NCI-H226 (cell line): Measurements from ENCODE around the gene CTNND2.

ENCODE experiments used
- DNase-seq: peaks from one replicate; pipeline ENCODE4 v3.0.0-alpha.2; 2015

The CTNND2 gene

DNA sequence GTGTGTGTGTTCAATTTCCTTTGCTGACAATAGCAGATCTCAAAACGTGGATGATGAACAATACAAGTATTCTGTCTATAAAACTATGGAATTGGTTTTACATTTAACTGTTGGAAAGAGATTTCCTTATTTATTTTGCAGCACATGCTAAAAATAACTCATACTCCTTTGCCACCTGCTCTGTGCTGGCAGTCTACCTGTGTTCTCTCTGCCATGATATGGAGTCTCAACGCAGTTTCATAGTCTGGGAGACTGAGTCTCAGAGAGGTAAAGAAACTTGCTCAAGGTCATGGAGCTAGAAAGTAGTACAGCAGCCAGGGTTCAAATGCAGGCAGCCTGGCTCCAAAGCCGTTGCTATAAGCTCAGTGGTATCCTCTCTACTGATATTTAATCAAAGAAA, 677.2 kb downstream of the CTNND2 start:
- DNase-seq = no peak

GRCh38 chr5:11224436-11225187, 679.6 kb downstream of the CTNND2 start:
- no peak for DNase-seq

DNA sequence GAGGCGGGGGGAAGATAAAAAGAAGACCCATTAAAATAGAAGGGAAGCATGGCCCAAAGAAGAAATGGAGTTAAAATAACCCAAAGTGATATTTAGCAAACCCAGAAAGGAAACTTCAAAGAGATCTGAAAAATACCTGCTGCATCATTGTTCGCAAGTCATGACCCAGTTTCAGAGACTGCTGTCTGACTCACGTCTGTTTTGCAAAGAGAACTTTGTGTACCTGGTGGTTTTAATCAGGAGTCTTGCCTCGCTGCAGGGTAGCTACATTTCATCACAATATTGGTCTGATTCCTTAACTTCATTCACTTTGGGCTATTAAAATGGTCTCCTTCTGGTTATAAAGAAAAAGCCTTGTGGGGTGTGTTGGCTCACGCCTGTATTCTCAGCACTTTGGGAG, 682.1 kb downstream of the CTNND2 start:
- no peak for DNase-seq

DNA sequence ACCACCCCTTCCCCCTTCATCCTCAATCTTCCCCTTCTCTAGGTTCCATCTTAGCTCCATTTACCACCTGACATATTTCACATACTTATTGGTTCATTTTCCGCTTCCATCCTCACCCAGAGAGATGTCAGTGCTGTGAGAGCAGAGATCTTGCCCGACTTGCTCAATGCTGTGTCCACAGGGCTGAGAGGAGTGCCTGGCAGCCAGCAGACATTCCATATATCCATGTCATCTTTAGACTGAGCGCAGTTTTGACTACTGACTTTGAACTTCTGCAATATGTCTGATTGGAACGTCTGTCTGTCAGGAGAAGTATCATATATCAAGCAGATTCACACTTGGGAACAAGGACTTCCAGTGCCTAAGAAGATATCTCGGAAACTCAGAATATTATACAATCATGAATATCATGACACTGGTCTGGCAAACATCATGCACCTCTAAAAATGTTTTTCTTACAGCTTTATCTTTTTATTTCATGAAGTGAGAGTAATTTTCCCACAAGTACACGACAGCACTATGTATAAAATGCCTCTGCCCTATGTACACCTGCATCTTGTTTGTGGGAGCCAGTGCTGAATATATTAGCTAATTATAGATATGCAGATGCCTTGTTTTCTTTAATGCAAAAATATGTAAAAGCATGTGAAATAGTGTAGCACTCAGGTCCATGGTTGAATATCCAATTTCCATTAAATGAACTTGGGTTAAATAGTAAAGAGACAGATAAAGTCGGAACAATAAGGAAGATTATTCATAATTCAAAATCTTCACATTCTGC, 689.2 kb downstream of the CTNND2 start:
- DNase-seq = no peak

DNA sequence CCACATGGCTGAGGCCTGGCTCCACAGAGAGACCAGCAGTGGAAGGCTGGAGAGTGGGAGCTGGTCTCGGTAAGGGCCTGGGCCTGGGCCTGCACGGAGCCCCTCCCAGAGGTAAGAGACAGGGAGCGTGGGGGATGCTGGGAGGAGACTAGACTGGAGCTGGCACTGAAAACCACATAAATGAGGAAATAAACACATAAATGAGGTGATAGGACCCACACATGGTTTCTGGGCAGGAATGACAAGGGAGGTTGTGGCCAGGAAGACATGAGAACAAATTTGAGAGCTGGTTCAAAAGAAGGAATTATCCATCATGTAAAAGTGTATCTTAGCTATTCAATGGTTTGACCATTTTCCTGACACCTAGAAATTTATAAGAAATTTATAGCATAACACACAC, 691.5 kb downstream of the CTNND2 start:
- DNase-seq = no peak

DNA sequence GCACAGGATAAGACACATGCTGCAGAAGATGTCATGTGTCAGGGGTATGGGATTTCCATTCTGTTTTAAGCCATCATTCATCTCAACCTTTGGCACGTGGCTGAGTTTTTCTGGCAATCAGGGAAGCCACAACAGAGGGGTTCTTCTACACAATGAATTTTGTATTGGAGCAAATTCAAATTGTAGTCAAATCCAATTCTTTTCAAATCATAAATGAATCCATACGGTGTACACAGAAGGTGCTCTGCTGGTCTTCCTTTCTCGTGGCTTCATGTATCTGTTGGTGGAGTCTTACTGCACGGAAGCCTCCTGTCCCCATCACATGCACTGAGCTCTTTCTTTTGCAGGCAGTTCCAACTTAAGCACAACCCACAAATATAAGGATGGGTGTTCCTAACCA, 706.5 kb downstream of the CTNND2 start:
- no peak for DNase-seq

- no peak for DNase-seq
Observed at GRCh38 chr5:11191673-11192072, 712.6 kb downstream of the CTNND2 start.

- no peak for DNase-seq
Observed at GRCh38 chr5:11182441-11183080, 721.7 kb downstream of the CTNND2 start.

DNA sequence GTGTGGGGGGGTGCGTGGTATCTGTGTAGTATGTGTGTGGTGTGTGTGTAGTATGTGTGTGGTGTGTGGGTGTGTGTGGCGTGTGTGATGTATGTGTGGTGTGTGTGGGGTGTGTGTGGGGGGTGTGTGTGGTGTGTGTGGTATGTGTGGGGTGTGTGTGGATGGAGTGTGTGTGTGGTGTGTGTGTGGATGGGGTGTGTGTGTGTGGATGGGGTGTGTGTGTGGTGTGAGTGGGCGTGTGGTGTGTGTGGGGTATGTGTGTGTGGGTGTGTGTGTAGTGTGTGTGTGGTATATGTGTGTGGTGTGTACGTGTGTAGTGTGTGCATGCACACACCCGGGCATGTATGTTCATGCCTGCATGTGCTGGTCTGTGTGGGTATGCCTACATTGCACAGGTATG, 722.3 kb downstream of the CTNND2 start:
- no peak for DNase-seq

DNA sequence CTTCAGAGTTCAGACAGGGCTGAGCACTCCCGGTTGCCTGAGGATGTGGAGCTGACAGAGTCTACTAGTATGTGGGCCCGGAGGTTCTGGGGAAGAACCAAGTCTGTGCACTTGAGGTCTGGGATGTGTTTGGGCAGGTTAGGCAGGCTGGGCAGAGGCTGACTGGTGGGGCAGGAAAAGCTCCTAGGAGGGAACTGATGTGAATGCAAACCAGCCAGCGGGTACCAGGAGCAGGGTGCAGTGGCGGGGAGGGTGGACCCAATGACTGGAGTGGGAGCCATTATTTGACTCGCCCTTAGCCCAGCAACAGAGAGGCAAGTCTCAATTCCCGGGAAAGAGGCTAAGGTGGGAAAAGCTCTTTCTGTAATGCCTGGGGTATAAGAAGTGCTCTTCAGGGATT, 723.4 kb downstream of the CTNND2 start:
- DNase-seq = no peak

DNA sequence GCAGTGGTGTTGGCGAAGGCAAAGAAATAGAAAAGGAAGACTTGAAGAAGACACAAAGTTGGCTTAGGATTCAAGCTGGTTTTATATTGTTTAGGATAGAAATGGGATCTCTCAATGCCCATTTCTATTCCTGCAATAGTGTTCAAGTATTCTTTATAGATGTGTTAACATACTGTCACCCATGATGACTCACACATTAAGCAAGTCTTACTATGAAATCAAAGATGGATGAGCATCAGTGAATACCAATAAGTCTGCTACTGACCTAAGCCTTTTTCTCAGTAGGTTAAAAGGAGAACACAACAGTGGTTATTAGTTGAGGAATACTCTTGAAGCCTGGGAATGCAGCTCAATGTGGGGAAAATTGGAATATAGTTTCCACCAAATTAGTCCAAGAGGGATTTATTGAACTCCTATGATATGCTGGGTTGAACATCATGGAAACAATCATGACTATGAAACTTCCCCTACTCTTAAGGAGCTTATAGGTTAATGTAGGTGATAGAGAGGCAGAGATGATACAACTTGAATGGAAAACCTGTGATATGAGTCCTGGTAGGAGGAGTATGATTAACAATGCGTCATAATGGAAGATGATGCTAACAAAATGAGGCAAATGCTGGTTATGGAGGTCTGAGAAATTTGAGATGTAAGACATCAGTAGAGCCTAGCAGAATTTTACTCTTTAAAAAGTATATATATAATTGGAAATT, 726.1 kb downstream of the CTNND2 start:
- no peak for DNase-seq

DNA sequence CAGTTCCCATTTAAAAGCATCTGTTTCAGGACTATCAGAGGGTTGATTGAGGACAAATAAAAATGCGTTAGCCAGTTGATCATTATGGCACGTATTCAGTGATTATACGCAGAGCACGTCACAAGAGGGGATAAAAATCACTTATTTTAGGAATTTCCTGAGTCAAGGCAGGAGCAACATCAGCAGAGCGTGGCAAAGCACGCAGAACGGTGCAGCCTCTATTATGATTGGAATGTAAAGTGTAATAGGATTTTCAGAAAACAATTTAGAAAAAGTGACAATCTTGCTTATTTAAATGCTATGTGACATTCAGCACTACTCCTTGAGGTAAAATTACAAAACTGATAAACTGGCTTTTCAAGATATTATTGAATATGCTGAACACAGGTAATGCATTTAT, 729.7 kb downstream of the CTNND2 start:
- DNase-seq = no peak

DNA sequence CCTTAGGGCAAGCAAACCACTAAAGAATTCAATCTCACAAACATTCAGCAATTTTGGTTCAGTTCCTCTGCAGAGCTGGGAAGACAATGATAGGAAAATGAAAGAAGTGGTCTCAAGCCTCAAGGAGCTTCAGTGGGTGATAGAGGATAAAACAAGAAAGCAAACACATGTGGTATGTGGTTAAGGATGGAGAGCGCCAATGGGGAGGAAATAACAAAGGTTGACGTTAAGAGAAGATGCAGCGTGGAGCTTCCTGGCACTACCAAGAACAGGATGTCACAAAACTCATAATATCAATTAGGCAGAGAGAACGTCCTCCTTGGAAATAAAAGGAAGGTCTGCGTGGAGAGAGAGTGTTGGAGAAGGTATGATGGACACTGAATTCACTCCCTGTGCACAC, 731.8 kb downstream of the CTNND2 start:
- no peak for DNase-seq

DNA sequence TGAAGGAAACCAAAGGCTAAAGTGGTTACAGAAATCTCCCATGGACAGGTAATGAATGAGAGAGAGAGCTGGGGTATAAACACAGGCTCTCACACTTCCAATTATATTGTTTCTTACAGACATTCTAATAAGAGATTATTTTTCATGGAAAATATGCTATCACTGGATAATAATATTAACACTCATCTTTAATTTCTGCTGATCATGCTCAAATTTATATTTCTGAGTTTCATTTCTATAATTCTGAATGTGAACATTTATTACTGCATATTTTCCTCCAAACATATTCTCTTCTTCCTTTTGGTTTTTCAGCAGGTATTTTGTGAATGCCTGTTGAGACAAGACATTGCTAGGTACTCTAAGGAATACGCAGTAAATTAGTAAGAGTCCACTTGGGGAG, 733.0 kb downstream of the CTNND2 start:
- DNase-seq = no peak

- DNase-seq = no peak
Observed at GRCh38 chr5:11166923-11167322, 737.3 kb downstream of the CTNND2 start.

DNA sequence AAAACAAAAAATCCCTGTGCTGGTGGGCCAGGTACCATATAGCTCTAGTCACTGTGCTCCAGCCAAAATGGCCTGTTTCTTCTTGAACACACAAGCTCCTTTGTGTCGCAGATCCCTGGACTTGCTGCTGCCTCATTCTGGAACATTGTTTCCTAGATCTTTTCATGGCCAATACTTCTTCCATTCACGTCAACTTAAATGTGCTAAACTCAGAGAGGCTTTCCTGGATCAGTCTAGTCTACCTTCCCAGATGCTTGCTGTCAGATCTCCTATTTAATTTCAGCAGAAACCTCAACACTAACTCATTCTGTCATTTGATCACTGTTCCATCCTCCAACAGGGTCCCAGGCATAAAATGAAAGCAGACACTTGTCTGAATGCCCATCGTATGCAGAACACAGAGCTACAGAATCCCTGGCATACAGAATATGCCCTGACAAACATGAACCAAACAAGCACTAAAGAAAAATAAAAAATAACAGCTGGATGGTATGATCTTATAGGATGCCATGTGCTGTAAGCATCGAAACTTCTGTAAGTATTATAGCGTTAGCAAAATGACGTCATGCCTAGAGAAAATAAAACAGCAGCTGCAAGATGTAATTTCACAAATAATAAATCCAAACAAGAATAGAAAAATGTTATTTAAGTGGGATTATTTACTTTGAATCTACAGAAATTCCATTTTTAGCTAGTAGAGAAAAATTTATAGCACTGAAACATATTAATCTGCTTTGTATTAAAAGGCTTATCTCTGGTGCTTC, 739.5 kb downstream of the CTNND2 start:
- DNase-seq = no peak

GRCh38 chr5:11157132-11157531, 747.1 kb downstream of the CTNND2 start:
- DNase-seq = no peak

GRCh38 chr5:11153670-11154382, 750.4 kb downstream of the CTNND2 start:
- no peak for DNase-seq

DNA sequence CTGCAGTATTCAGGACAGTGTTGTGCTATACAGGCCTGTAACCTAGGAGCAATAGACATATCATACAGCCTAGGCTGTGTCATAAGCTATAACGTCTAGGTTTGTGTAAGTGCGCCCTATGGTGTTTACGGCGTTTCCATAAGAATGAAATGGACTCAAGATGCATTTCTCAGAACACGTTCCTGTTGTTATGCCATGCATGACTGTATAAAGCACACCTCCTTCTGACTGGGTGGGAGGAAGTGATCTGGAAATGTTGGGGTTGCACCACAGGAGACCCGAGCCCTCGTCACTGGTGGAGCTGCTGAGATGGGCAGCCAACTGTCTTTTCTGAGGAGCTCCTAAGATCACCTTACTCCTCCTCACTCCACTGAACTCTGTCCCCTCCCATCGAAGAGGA, 751.9 kb downstream of the CTNND2 start:
- no peak for DNase-seq

- no peak for DNase-seq
Observed at GRCh38 chr5:11150976-11151375, 753.3 kb downstream of the CTNND2 start.

DNA sequence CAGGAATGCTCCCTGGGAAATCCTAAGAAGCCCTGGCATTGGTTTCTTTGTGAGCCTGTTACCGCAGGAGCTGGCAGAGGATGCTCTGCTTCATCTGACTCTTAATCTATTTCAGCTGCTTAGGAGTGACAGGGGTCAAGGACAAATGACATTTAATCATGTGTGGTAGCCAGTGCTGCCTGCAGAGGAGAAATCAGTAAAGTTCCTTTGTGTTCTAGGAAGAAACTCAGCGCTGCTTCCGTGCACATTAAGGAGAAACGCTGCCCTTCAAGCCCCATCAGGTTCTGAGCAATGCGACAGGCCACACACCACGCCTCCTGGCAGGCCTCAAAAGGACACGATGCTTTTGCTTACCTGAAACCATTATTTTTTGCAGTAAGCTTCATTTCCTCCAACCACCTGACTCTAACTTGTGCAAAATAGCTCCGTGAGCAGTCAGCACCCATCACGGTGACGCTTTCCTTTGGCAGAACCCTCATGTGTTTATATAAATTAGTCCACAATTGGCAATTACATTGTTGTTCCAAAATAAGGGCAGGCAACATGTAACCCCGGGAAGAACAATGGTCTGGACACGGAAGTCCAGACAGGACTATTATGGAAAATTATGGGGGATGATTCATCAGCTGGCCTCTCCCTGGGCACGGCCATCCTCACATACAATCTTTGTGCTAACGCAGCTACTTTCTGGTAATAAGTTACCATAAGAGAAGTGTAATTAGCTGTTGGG, 755.3 kb downstream of the CTNND2 start:
- no peak for DNase-seq
